H1 (cell line): Measurements from ENCODE around the gene KRTDAP. TPM values are rescaled to one million over a fixed set of nuclear protein-coding genes. Genes with fewer than 3 reads are reported as not detected.
A peak's percentile ranks its signal among the peaks of the same experiment; 100 is the strongest.

Source experiments
- CTCF ChIA-PET: fragments of 300-600 bp; sonication (Branson Sonifier 250); formaldehyde crosslinking; loops from one replicate; lab custom pipeline; 2021; ENCODE audit not compliant: partially characterized antibody; lab: Charles Lee
- POLR2A ChIA-PET: fragments of 300-600 bp; sonication (Branson Sonifier 250); formaldehyde crosslinking; loops from one replicate; lab custom pipeline; 2021; ENCODE audit warnings: inconsistent platforms; ENCODE audit not compliant: partially characterized antibody; lab: Charles Lee
- DNase-seq, 2 experiments: peaks; one replicate each; pipeline versions ENCODE4 v3.0.0 to v3.0.0-alpha.2; 2010 to 2022; ENCODE audit warnings: low spot score in 2 of 2, low read depth in 1 of 2, mixed read lengths in 1 of 2
- FAIRE-seq: peaks from 2 replicates; lab custom pipeline; 2011; peaks lifted over from hg19 to GRCh38; lab: Jason Lieb, UNC
- H2AFZ ChIP-seq: 2 replicates; pipeline ENCODE4 v1.8.1; 2012; ENCODE audit warnings: low read length, inconsistent platforms
- H2AK5ac ChIP-seq: 2 replicates; pipeline ENCODE4 v1.6.1; 2013; ENCODE audit warnings: low read depth, low read length
- H2BK120ac ChIP-seq: replicated peaks from 2 replicates; pipeline ENCODE3; 2013; ENCODE audit warnings: low read depth, low read length, inconsistent platforms
- H2BK12ac ChIP-seq: 2 replicates; pipeline ENCODE4 v1.6.1; 2013; ENCODE audit warnings: low read depth, low read length
- H2BK15ac ChIP-seq: 2 replicates; pipeline ENCODE4 v1.6.1; 2013; ENCODE audit warnings: low read length
- H2BK20ac ChIP-seq: 2 replicates; pipeline ENCODE4 v1.6.1; 2013; ENCODE audit warnings: low read length
- H2BK5ac ChIP-seq: 2 replicates; pipeline ENCODE4 v1.6.1; 2013; ENCODE audit warnings: low read depth, low read length
- H3K14ac ChIP-seq: 2 replicates; pipeline ENCODE4 v1.6.1; 2013; ENCODE audit warnings: inconsistent platforms; ENCODE audit not compliant: insufficient read length
- H3K18ac ChIP-seq: 2 replicates; pipeline ENCODE4 v1.6.1; 2013; ENCODE audit warnings: low read length; ENCODE audit errors: extremely low read depth
- H3K23ac ChIP-seq: 2 replicates; pipeline ENCODE4 v1.6.1; 2013; ENCODE audit warnings: inconsistent platforms; ENCODE audit not compliant: insufficient read length
- H3K23me2 ChIP-seq: 2 replicates; pipeline ENCODE4 v1.6.1; 2013; ENCODE audit warnings: low read depth, low read length
- H3K27ac ChIP-seq: 2 replicates; pipeline ENCODE4 v1.6.1; 2011; ENCODE audit warnings: low read depth, low read length, inconsistent platforms
- H3K27me3 ChIP-seq, 4 experiments: replicated peaks in 1 of 4; 1 replicate in 1 of 4; 2 replicates in 3 of 4; pipeline versions ENCODE4 v1.6.1 to v1.8.1; 2011 to 2013; ENCODE audit warnings: low read length in 3 of 4, mild to moderate bottlenecking in 3 of 4, inconsistent platforms in 2 of 4, mixed read lengths in 2 of 4, moderate library complexity in 1 of 4; ENCODE audit not compliant: control insufficient read depth in 3 of 4, insufficient read depth in 3 of 4; ENCODE audit errors: extremely low read depth in 1 of 4
- H3K36me3 ChIP-seq, 4 experiments: 2 replicates each; pipeline versions ENCODE4 v1.6.1 to v1.8.1; 2011 to 2013; ENCODE audit warnings: mild to moderate bottlenecking in 4 of 4, low read length in 3 of 4, moderate library complexity in 2 of 4, control low read depth in 1 of 4, inconsistent platforms in 1 of 4; ENCODE audit not compliant: insufficient read depth in 4 of 4, control insufficient read depth in 2 of 4
- H3K4ac ChIP-seq: replicated peaks from 2 replicates; pipeline ENCODE3; 2013; ENCODE audit warnings: low read length, low read depth, mixed read lengths, inconsistent platforms; ENCODE audit not compliant: insufficient read length
- H3K4me1 ChIP-seq, 4 experiments: replicated peaks in 1 of 4; 1 replicate in 1 of 4; 2 replicates in 3 of 4; pipeline versions ENCODE4 v1.6.1 to v1.8.1; 2011 to 2013; ENCODE audit warnings: low read length in 3 of 4, inconsistent platforms in 2 of 4, mixed read lengths in 1 of 4; ENCODE audit not compliant: insufficient read depth in 4 of 4, control insufficient read depth in 3 of 4
- H3K4me2 ChIP-seq, 2 experiments: 2 replicates each; pipeline versions ENCODE4 v1.6.1 to v1.8.1; 2011 to 2013; ENCODE audit warnings: low read depth in 2 of 2, low read length in 2 of 2, control low read depth in 1 of 2, inconsistent platforms in 1 of 2, mild to moderate bottlenecking in 1 of 2; ENCODE audit not compliant: insufficient read depth in 1 of 2
- H3K4me3 ChIP-seq, 4 experiments: fragments of 200-600, 300-600 bp in 1 of 4; sonication (generic), shearing (Covaris generic), sonication (Bioruptor Twin) in 1 of 4; 2 replicates each; pipeline versions ENCODE4 v1.5.1 to v1.8.1; 2011 to 2016; ENCODE audit warnings: low read length in 4 of 4, low read depth in 3 of 4, control low read depth in 2 of 4, inconsistent platforms in 2 of 4, mild to moderate bottlenecking in 2 of 4, mixed read lengths in 1 of 4, moderate library complexity in 1 of 4; ENCODE audit not compliant: insufficient read depth in 2 of 4; ENCODE audit errors: extremely low read depth in 1 of 4
- H3K56ac ChIP-seq: replicated peaks from 2 replicates; pipeline ENCODE3; 2013; ENCODE audit warnings: low read depth, mild to moderate bottlenecking, mixed read lengths, low read length, inconsistent platforms; ENCODE audit not compliant: insufficient read length
- H3K79me1 ChIP-seq: 2 replicates; pipeline ENCODE4 v1.6.1; 2013; ENCODE audit warnings: low read depth, low read length, control low read depth
- H3K79me2 ChIP-seq, 2 experiments: 2 replicates each; pipeline versions ENCODE4 v1.6.1 to v1.8.1; 2012 to 2013; ENCODE audit warnings: low read length in 2 of 2, mild to moderate bottlenecking in 2 of 2, inconsistent platforms in 1 of 2; ENCODE audit not compliant: insufficient read depth in 2 of 2, control insufficient read depth in 1 of 2
- H3K9ac ChIP-seq, 4 experiments: replicated peaks in 1 of 4; 1 replicate in 1 of 4; 2 replicates in 3 of 4; pipeline versions ENCODE4 v1.6.1 to v1.8.1; 2011 to 2013; ENCODE audit warnings: low read depth in 3 of 4, low read length in 3 of 4, control low read depth in 2 of 4, mild to moderate bottlenecking in 2 of 4, moderate library complexity in 2 of 4, inconsistent platforms in 1 of 4; ENCODE audit errors: extremely low read depth in 1 of 4
- H3K9me3 ChIP-seq, 2 experiments: 2 replicates each; pipeline versions ENCODE4 v1.6.1 to v1.8.1; 2012 to 2013; ENCODE audit warnings: mild to moderate bottlenecking in 2 of 2, moderate library complexity in 2 of 2, control low read depth in 1 of 2, inconsistent platforms in 1 of 2, low read depth in 1 of 2, low read length in 1 of 2, mixed read lengths in 1 of 2; ENCODE audit not compliant: insufficient read depth in 2 of 2
- H4K20me1 ChIP-seq, 2 experiments: replicated peaks in 1 of 2; 2 replicates each; pipeline versions ENCODE3 to v1.8.1; 2011 to 2013; ENCODE audit warnings: inconsistent platforms in 2 of 2, low read length in 2 of 2, mild to moderate bottlenecking in 1 of 2; ENCODE audit not compliant: insufficient read depth in 2 of 2, control insufficient read depth in 1 of 2
- H4K5ac ChIP-seq: 2 replicates; pipeline ENCODE4 v1.6.1; 2013; ENCODE audit warnings: low read length, low read depth, mixed read lengths, inconsistent platforms; ENCODE audit not compliant: insufficient read length
- H4K8ac ChIP-seq: 2 replicates; pipeline ENCODE4 v1.8.0; 2013; ENCODE audit warnings: mild to moderate bottlenecking, moderate library complexity, low read length, inconsistent platforms; ENCODE audit not compliant: insufficient read depth; ENCODE audit errors: extremely low read depth
- H4K91ac ChIP-seq: replicated peaks from 2 replicates; pipeline ENCODE3; 2013; ENCODE audit warnings: low read length, mixed read lengths, inconsistent platforms; ENCODE audit not compliant: insufficient read length
- ASH2L ChIP-seq: fragments of 200-600, 300-600 bp; sonication (generic); IDR thresholded peaks from one replicate; pipeline ENCODE4 v1.7.1; 2017; ENCODE audit warnings: low read length
- CTBP2 ChIP-seq: IDR thresholded peaks from 2 replicates; pipeline ENCODE4 v1.7.0; 2011; ENCODE audit warnings: borderline replicate concordance, mild to moderate bottlenecking, moderate library complexity, mixed read lengths, low read length; ENCODE audit not compliant: insufficient read depth, insufficient read length
- EZH2 ChIP-seq: fragments of 200-600 bp; sonication (generic); IDR thresholded peaks from 2 replicates; pipeline ENCODE4 v1.7.1; 2012; ENCODE audit warnings: low read depth, mild to moderate bottlenecking, moderate library complexity, low read length, inconsistent platforms; ENCODE audit not compliant: severe bottlenecking
- FOSL1 ChIP-seq: IDR thresholded peaks from 2 replicates; pipeline ENCODE4 v1.6.1; 2011; ENCODE audit warnings: mild to moderate bottlenecking, low read depth, low read length, moderate library complexity; ENCODE audit not compliant: insufficient read depth
- GABPA ChIP-seq: IDR thresholded peaks from 2 replicates; pipeline ENCODE4 v1.6.1; 2011; ENCODE audit warnings: mild to moderate bottlenecking, low read length, moderate library complexity, borderline replicate concordance; ENCODE audit not compliant: insufficient read depth
- MAFK ChIP-seq: IDR thresholded peaks from 2 replicates; pipeline ENCODE4 v1.6.1; 2012; ENCODE audit warnings: low read depth, mild to moderate bottlenecking, improper control_type of control experiment, low read length
- RBBP5 ChIP-seq: IDR thresholded peaks from 2 replicates; pipeline ENCODE4 v1.7.1; 2012; ENCODE audit warnings: low read depth, mild to moderate bottlenecking, inconsistent platforms, low read length, moderate library complexity, borderline replicate concordance
- SIN3A ChIP-seq, 2 experiments: IDR thresholded peaks in 1 of 2; conservative IDR thresholded peaks in 1 of 2; 2 replicates each; pipeline ENCODE4 v1.6.1; 2011 to 2012; ENCODE audit warnings: low read length in 2 of 2, improper control_type of control experiment in 1 of 2, low read depth in 1 of 2, mild to moderate bottlenecking in 1 of 2
- SIX5 ChIP-seq: IDR thresholded peaks from 2 replicates; pipeline ENCODE4 v1.6.1; 2011; ENCODE audit warnings: mild to moderate bottlenecking, low read depth, low read length
- TAF7 ChIP-seq: optimal IDR thresholded peaks from 2 replicates; pipeline ENCODE3; 2011; ENCODE audit warnings: low read depth, mild to moderate bottlenecking, inconsistent platforms, low read length, moderate library complexity, borderline replicate concordance
- WGBS, 2 experiments: shearing (Covaris generic) in 1 of 2; methylation state at CpG; one replicate each; pipeline versions ENCODE4 v1.1.6 to v1.1.7; 2013 to 2015; ENCODE audit warnings: low lambda C conversion rate in 2 of 2, mixed read lengths in 2 of 2, inconsistent platforms in 1 of 2, low coverage in 1 of 2, missing lambda C conversion rate in 1 of 2; ENCODE audit not compliant: insufficient replicate concordance in 2 of 2, insufficient coverage in 1 of 2, insufficient read length in 1 of 2; ENCODE audit errors: extremely low coverage in 1 of 2, missing lambda C conversion rate in 1 of 2; 5-methylcytosine and 5-hydroxymethylcytosine counted together
- polyA plus RNA-seq, 7 experiments: library from polyadenylated mRNA; depleted of rRNA in 3 of 7; stranded (reverse) in 5 of 7; unstranded in 2 of 7; fragments of >200 nt in 5 of 7; fragments of 200-250 nt in 2 of 7; gene quantifications; 1 replicate in 5 of 7; 2 replicates in 1 of 7; 4 replicates in 1 of 7; pipeline versions ENCODE4 v1.2.1 to v1.2.3, GENCODE V29; 2011 to 2013; ENCODE audit warnings: missing spikeins in 2 of 7, mixed read lengths in 2 of 7
- total RNA-seq: library from RNA; stranded (reverse); fragmentation: NEBNext Ultra II Directional; extraction: Animal tissue kit (Norgen Biotek cat#: 25700); gene quantifications from 2 replicates; pipeline ENCODE4 v1.2.1, GENCODE V29; 2021
- TF ChIP-seq, protein P1 (sequence below): IDR thresholded peaks from 2 replicates; pipeline ENCODE4 v1.6.1; 2012; ENCODE audit warnings: inconsistent platforms

KRTDAP gene
- total and polyA plus RNA-seq, 2 of the 8 experiments (the other 6 are each of a cell fraction or from before 2014, with no cell fraction given) = 0.69 to 0.88 TPM

DNA sequence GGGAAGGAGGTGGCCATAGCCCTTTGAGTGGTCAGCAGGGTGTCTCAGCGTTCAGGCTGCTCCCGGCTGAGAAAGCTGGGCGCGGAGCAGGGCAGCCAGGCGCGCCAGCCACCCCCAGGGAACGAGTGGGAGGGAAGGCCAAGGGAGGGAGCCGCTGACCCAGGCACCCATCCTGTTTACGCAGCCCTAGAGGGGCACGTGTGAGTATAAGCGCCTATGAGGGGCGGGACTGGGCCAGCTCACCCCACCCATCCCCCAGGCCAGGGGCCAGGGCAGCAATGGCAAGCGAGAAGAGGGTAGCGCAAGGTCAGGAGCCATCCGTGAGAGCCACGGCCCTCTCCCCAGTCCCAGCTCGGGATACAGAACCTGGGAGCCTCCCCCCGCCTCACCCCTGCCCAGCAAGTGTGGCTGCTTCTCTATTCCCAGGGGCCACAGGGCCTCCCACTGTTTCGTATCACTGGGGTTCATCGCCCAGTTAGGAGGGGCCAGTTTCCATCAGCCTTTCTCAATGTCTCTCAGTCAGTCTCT is 24.1 kb upstream of the KRTDAP start:
- Histone ChIP-seq H3K4ac (no peak overlapping the region), H4K5ac (no peak overlapping the region), H3K23me2 (peaks cover 9% of the 10 kb centered on the region; the same call in 1 of the 2 replicates), H4K8ac (no peak overlapping the region; the same call in 1 of the 2 replicates), H2BK12ac (peak overlapping the region; percentile 75; the same call in 1 of the 2 replicates), H2BK15ac (peak overlapping the region; percentile 4; the same call in 1 of the 2 replicates), H3K23ac (no peak overlapping the region), H3K14ac (no peak overlapping the region), H2BK20ac (no peak overlapping the region), H3K4me1 (peaks cover 0 to 22% (median 19%) of the 10 kb centered on the region in 4 experiments; a peak in 6 of 7 replicates), H3K56ac (no peak overlapping the region), H3K18ac (peak overlapping the region; percentile 71), H3K4me2 (peak overlapping the region; percentile 64 to 75), H2AK5ac (no peak overlapping the region), H3K9ac (no peak overlapping the region), H3K4me3 (peak overlapping the region; percentile 8 to 57 (median 37); a peak in 7 of 8 replicates), H3K79me2 (peaks cover 0 to 4% of the 10 kb centered on the region in 2 experiments; a peak in 2 of 4 replicates), H2BK120ac (no peak overlapping the region), H3K27ac (no peak overlapping the region), H3K79me1 (no peaks in the 10 kb centered on the region; the same call in 1 of the 2 replicates), H3K27me3 (peaks cover 0 to 11% (median 6%) of the 10 kb centered on the region in 4 experiments; a peak in 3 of 7 replicates), H3K36me3 (no peaks in the 10 kb centered on the region), H2AFZ (peak overlapping the region; percentile 86), H4K20me1 (no peaks in the 10 kb centered on the region), H4K91ac (no peak overlapping the region), H3K9me3 (no peaks in the 10 kb centered on the region), H2BK5ac (peak overlapping the region; percentile 60; the same call in 1 of the 2 replicates)
- ChIA-PET CTCF (interaction anchor here (0.6 to 2.0 kb wide), 11 partner anchors 8 to 198 kb away, joined by 3 to 10 read pairs (median 5); no protein-coding TSS in a partner anchor), POLR2A (interaction anchor here (1.1 to 2.1 kb wide), 7 partner anchors 10 to 99 kb away, joined by 3 to 8 read pairs (median 5); partner anchors contain the start of gene HAUS5)
- WGBS, 2 experiments = 32% methylated on average over 20 of the region's 20 CpGs; no CpG with 5 or more reads in 1 of the 2 experiments
- FAIRE-seq = no peak
- DNase-seq = no peak
- TF ChIP-seq GABPA (no peak), MAFK (no peak), FOSL1 (no peak), CTBP2 (no peak), ASH2L (peak; percentile 19), TAF7 (no peak), SIN3A (conservative IDR thresholded peaks at IDR 0.05 in 1 of 2, IDR thresholded peaks at IDR 0.05 in 1 of 2; ENCODE audit: low read depth in 1 of 2, low read length in 2 of 2) (no peak), RBBP5 (0 out of 2 replicates have a peak, but pooled peaks have one; percentile 33), SIX5 (no peak), EZH2 (no peak)
- TF ChIP-seq, protein P1, sequence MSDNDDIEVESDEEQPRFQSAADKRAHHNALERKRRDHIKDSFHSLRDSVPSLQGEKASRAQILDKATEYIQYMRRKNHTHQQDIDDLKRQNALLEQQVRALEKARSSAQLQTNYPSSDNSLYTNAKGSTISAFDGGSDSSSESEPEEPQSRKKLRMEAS = 0 out of 2 replicates have a peak, but pooled peaks have one; percentile 32
